Stimulated activated CD4-positive, alpha-beta T cell treated with anti-CD3 and anti-CD28 coated beads, Interleukin-1b, Interleukin-23, amount 100 ng/mL, for 24 hours (primary cell): Measurements from ENCODE around the gene FAM120B.
A peak's percentile ranks its signal among the peaks of the same experiment; 100 is the strongest.

Experiments used
- DNase-seq, 4 experiments: peaks; one replicate each; pipeline ENCODE4 v3.0.0-alpha.2; 2020; ENCODE audit warnings: low read depth in 4 of 4, low spot score in 1 of 4

FAM120B gene

DNA sequence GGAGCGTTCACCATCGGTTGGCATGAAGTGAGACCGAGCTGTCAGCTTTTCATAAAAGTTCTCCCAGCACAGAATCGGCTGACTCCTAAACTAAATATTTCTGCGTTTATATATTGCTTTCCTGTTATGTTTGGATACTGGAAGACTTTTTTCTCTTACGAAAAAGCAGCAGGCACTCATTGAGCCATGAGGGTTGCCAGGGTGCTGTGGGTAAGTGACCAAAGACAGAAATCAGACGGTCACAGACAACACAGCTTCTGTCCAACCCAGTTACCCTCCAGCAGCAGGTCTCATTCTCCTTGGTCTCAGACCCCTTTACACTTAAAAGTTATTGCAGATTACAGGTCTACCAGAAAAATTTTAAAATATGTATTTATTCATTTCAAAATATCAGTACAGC is 113.7 kb downstream of the FAM120B start:
- DNase-seq = no peak

GRCh38 chr6:170420791-170421776 is 114.5 kb downstream of the FAM120B start:
- no peak for DNase-seq

GRCh38 chr6:170421921-170422320 is 115.4 kb downstream of the FAM120B start:
- no peak for DNase-seq

DNA sequence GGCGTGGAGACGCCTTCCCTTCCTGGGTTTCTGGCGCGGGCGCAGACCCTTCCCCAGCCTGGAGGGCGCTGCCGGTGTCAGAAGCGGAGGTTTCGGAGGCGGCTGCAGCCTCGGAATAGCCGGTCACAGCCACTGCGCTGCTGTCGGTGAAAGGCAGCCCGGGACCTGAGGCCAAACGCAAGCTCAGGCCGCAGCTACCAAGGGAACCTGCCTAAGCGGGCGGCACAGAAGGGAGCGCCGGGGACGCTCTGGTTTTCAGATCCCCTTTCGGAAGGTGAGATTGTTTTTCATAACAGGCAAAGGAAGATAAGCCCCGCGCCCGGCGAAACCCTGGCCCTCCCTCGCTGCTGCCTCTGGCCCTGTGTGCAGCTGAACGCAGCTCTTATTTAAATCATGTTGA is 116.5 kb downstream of the FAM120B start:
- no peak for DNase-seq

DNA sequence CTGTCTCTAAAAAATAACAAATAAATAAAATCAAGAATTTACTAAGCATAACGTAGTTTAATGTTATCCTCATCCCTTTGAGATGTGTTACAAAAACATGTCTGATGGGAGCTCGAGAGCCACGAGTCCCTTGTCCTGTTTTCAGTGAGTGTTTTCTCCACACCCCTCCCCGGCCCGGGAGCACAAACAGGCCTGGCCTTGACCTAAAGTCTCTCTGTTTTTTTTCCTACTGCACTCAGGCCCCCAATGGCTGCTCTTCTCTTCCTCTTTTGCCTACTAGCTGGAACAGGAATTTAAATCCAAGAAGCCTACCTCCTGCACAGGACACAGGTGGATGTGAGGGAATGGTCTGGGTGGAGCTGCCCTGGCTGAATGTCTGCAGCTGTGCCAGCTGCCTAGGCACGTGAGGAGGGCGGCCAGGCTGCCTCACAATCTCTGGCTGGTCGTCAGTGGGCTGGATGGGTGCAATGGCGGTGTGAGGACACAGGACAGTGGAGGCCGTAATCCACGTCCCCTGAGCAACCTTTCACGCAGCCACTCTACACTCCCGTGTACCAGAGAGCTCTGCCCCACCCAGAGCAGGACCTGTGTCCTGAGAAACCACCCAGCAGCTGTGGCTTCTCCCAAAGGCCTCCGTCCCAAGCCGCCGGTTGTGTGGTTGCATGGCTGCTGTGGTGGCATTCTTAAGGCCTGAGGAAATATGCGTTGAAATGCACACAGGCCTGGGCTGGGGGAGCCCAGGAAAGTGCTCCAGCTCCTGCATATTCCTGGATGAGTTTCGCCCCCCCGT is 117.5 kb downstream of the FAM120B start:
- DNase-seq = no peak

GRCh38 chr6:170424604-170425126 is 118.1 kb downstream of the FAM120B start:
- no peak for DNase-seq

DNA sequence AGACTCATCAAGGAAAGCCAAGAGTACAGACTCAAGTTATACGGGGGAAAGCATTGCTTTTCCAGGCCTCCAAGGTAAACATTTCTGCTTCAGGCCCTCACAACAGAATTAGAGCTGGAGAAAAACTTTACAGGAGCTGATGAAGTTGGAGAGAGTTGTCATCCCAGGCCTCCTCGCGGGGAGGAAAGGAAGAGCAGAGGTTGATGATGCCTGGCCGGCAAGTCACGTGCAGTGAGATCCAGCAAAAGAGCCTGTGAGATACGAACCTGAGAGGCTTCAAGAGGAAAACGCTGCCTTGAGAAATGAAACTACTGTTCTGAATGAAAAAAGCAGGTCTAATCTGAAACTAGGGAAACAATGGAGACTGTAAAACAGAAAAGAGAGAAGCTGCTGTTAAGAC is 122.9 kb downstream of the FAM120B start:
- DNase-seq = no peak

DNA sequence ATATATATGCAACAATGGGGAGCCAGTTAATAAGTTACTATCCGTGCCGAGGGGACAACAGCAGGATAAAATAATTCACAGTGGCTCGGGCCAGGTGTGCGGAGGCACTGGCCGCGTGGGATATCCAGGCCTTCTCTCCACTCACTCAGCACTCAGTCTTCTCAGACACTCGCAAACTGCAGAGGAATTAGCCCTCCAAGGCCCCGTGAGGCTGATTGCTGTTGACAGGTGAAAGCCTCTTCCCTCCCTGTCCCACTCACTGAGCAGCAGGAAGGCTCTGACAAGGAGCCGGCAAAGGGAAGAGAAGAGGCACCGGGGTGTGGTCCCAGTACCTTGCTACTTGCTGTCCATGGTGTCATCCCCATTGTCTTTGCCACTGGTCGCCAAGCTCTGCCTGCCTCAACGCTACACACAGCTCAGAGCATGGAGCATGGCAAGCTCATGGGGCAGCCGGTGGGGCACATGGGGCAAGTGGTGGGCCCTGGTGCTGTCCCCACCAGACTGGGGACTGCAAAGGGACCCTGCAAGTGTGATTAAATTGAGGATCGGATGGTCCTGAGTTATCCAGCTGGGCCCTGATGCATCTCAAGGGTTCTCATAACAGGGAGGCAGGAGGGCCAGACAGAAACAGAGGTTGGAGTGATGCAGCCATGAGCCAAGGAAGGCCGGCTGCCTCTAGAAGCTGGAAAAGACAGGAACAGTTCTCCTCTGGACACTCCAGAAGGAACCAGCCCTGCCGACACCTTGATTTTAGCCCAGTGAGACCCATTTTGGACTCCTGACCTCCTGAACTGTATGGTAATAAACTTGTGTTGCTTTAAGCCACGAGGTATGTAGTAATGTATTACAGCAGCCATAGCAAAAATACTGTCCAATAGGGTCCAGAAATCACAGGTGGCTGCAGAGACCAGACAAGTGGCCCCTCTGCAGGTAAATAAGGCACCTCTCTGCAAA is 126.9 kb downstream of the FAM120B start:
- no peak for DNase-seq

DNA sequence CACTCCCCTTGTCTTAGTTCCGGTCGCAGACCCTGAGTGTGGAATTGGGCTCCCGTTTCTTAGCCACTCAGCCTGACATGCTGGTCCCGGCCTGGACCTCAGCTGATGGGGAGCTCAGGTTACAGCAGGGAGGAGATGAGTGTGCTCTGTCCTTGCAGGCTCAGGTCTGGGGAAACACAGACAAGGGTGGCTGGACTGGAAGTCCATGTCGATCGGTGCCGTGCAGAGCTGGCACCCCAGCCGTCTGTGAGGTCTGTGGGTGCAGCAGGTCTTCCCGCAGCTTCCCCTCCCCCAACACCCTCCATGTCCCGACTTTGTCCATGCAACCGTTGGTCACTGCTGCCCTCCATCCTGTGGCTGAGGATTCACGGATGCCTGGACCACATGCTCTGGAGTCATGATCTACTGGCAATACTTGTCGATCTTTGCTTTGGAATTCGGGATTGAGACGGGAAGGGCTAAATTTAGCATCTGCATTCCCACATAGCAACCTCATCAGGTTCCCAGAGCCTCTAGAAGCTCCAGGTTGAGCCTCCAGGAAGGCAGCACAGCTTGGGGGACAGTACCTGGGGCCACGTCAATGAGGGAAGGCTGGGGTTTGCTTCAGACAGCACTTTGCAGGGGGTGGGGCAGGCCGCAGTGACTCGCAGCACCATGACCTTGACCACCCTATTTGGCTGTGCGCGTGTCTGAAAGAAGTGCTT is 127.7 kb downstream of the FAM120B start:
- DNase-seq = no peak

GRCh38 chr6:170434821-170435155 is 128.2 kb downstream of the FAM120B start:
- DNase-seq = no peak

GRCh38 chr6:170435766-170436165 is 129.2 kb downstream of the FAM120B start:
- no peak for DNase-seq

GRCh38 chr6:170436209-170436809 is 129.8 kb downstream of the FAM120B start:
- no peak for DNase-seq

GRCh38 chr6:170437719-170438401 is 131.3 kb downstream of the FAM120B start:
- no peak for DNase-seq

- peak in 2 of 4 experiments; percentile 24 to 30 for DNase-seq
These were observed 131.8 kb downstream of the FAM120B start for GRCh38 chr6:170438402-170438753.

DNA sequence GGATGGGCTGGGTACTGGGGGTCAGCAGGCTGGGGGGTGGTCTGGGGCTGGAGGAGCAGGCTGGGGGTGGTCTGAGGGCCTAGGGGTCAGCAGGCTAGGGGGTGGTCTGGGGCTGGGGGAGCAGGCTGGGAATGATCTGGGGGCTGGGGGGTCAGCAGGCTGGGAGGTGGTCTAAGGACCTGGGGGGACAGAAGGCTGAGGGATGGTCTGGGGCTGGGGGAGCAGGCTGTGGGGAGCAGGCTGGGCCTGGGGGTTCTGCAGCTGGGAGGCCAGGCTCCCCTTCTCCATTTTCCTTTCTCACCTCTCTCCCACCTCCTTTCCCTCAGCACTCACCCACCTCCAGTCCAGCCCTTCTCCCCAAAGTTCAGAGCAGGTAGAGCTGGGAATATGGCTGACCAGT is 132.3 kb downstream of the FAM120B start:
- no peak for DNase-seq

GRCh38 chr6:170439366-170440361 is 133.1 kb downstream of the FAM120B start:
- no peak for DNase-seq

GRCh38 chr6:170440437-170440836 is 133.9 kb downstream of the FAM120B start:
- DNase-seq = no peak

- DNase-seq = no peak
These were observed 134.8 kb downstream of the FAM120B start for GRCh38 chr6:170441316-170441715.
